ENCODE results near the gene ZNF547. TPM values are rescaled to one million over a fixed set of nuclear protein-coding genes. Genes with fewer than 3 reads are reported as not detected.

ZNF547 gene
- total and polyA plus RNA-seq, 11 donors, result 1.7 to 3.7 (median 2.6) TPM

- intact Hi-C loops (cut with DNase I), result loop anchor here in 7 of 10 donors (1.0 to 10.0 kb wide), 7 partner anchors 11 to 247 kb away; partner anchors contain the start of genes ZNF460 (in 5 of the 7), TRAPPC2B (in 1 of the 7), ZNF543 (in 1 of the 7) and ZNF547 (in 1 of the 7)
- Histone ChIP-seq H3K27ac (peak overlapping the region in 11 of 12 donors; percentile 41 to 91 (median 87)), H3K9me3 (peaks cover 0 to 45% (median 5%) of the 10 kb centered on the region in 12 donors), H3K36me3 (peaks cover 6 to 42% (median 36%) of the 10 kb centered on the region in 9 donors), H3K27me3 (no peaks in the 10 kb centered on the region), H3K4me1 (peaks cover 0 to 44% (median 21%) of the 10 kb centered on the region in 12 donors), H3K4me3 (peak overlapping the region; percentile 75 to 100 (median 92))
- DNase-seq, result no peak
- no peak for TF ChIP-seq POLR2A (IDR thresholded peaks at IDR 0.05)
- no peak for TF ChIP-seq CTCF (IDR thresholded peaks at IDR 0.05)
- WGBS, 4 donors, result 16 to 24% (median 18%) methylated on average over 7 of the region's 7 CpGs
- peak in 2 of 4 donors; percentile 28 to 33 for ATAC-seq
Measured at GRCh38 chr19:57351867-57352266, 11.5 kb upstream of the ZNF547 start.

- H3K4me3 ChIP-seq, result no peak overlapping the region
- intact Hi-C loops (cut with DNase I), result loop anchor here in 4 of 10 donors (5.0 to 10.0 kb wide), 3 partner anchors 34 to 251 kb away; partner anchors contain the start of genes ZNF543 (in 2 of the 4) and ZNF460 (in 1 of the 4)
- H3K9me3 ChIP-seq, result peaks cover 0 to 78% (median 5%) of the 10 kb centered on the region in 12 donors
- H3K27me3 ChIP-seq, result no peaks in the 10 kb centered on the region
- H3K36me3 ChIP-seq, result peaks cover 10 to 74% (median 62%) of the 10 kb centered on the region in 9 donors
- ATAC-seq (no peak), DNase-seq (no peak)
- TF ChIP-seq POLR2A (IDR thresholded peaks at IDR 0.05) (no peak), CTCF (IDR thresholded peaks at IDR 0.05) (no peak)
- no peak overlapping the region for H3K27ac ChIP-seq
- H3K4me1 ChIP-seq, result peaks cover 0 to 37% (median 18%) of the 10 kb centered on the region in 12 donors
- WGBS, 4 donors, result 80 to 93% (median 86%) methylated on average over 4 of the region's 4 CpGs
Measured at GRCh38 chr19:57355916-57356315, 7.4 kb upstream of the ZNF547 start.

GRCh38 chr19:57357406-57357805 lies 5.9 kb upstream of the ZNF547 start:
- DNase-seq (no peak), ATAC-seq (no peak)
- H3K27me3 ChIP-seq, result no peaks in the 10 kb centered on the region
- no peak for TF ChIP-seq POLR2A (IDR thresholded peaks at IDR 0.05)
- TF ChIP-seq CTCF (IDR thresholded peaks at IDR 0.05), result no peak
- H3K4me1 ChIP-seq, result peaks cover 0 to 41% (median 16%) of the 10 kb centered on the region in 12 donors
- 94 to 97% (median 96%) methylated on average over 5 of the region's 5 CpGs for WGBS, 4 donors
- intact Hi-C loops (cut with DNase I), result loop anchor here in 4 of 10 donors (5.0 to 10.0 kb wide), 3 partner anchors 35 to 253 kb away; partner anchors contain the start of genes ZNF543 (in 2 of the 4) and ZNF460 (in 1 of the 4)
- peaks cover 10 to 74% (median 62%) of the 10 kb centered on the region in 9 donors for H3K36me3 ChIP-seq
- no peak overlapping the region for H3K4me3 ChIP-seq
- peaks cover 0 to 77% (median 5%) of the 10 kb centered on the region in 12 donors for H3K9me3 ChIP-seq
- no peak overlapping the region for H3K27ac ChIP-seq

- Histone ChIP-seq H3K27me3 (no peaks in the 10 kb centered on the region), H3K36me3 (peaks cover 10 to 58% (median 51%) of the 10 kb centered on the region in 9 donors), H3K27ac (no peak overlapping the region), H3K4me3 (no peak overlapping the region), H3K9me3 (peaks cover 0 to 63% (median 5%) of the 10 kb centered on the region in 12 donors), H3K4me1 (peaks cover 0 to 34% (median 16%) of the 10 kb centered on the region in 12 donors)
- no peak for DNase-seq
- no peak for ATAC-seq
- intact Hi-C loops (cut with DNase I), result loop anchor here in 4 of 10 donors (5.0 to 10.0 kb wide), 3 partner anchors 37 to 254 kb away; partner anchors contain the start of genes ZNF543 (in 2 of the 4) and ZNF460 (in 1 of the 4)
- TF ChIP-seq POLR2A (IDR thresholded peaks at IDR 0.05) (no peak), CTCF (IDR thresholded peaks at IDR 0.05) (no peak)
Measured at GRCh38 chr19:57359300-57359699, 4.1 kb upstream of the ZNF547 start.

All from heart left ventricle (tissue), 16 donors.